Measurements from ENCODE around the gene DNMT3A. TPM values are rescaled to one million over a fixed set of nuclear protein-coding genes. Genes with fewer than 3 reads are reported as not detected.

DNMT3A gene
- total and polyA plus RNA-seq, 2 of the 8 experiments (the other 6 are each of a cell fraction or from before 2014, with no cell fraction given) = 33.6 to 178 TPM

- Histone ChIP-seq H3K4me2 (ENCODE audit: insufficient read depth in 1 of 2, low read depth in 2 of 2, low read length in 2 of 2) (no peak overlapping the region), H3K9me3 (ENCODE audit: insufficient read depth in 2 of 2, low read depth in 1 of 2, low read length in 1 of 2) (no peaks in the 10 kb centered on the region), H3K27me3 (replicated peaks in 1 of 4; ENCODE audit: control insufficient read depth in 3 of 4, extremely low read depth in 1 of 4, insufficient read depth in 3 of 4, low read length in 3 of 4) (peaks cover 0 to 10% (median 8%) of the 10 kb centered on the region in 4 experiments; a peak in 4 of 7 replicates), H4K91ac (replicated peaks; ENCODE audit: insufficient read length, low read length) (no peak overlapping the region), H3K9ac (replicated peaks in 1 of 4; ENCODE audit: extremely low read depth in 1 of 4, low read depth in 3 of 4, low read length in 3 of 4) (no peak overlapping the region), H2BK5ac (ENCODE audit: low read depth, low read length) (no peak overlapping the region), H2AK5ac (ENCODE audit: low read depth, low read length) (no peak overlapping the region), H3K23me2 (ENCODE audit: low read depth, low read length) (no peaks in the 10 kb centered on the region), H3K4me1 (replicated peaks in 1 of 4; ENCODE audit: control insufficient read depth in 3 of 4, insufficient read depth in 4 of 4, low read length in 3 of 4) (peaks cover 0 to 8% (median under 1%) of the 10 kb centered on the region in 4 experiments; a peak in 2 of 7 replicates), H3K23ac (ENCODE audit: insufficient read length) (no peak overlapping the region), H2BK15ac (ENCODE audit: low read length) (no peak overlapping the region), H3K18ac (ENCODE audit: extremely low read depth, low read length) (no peak overlapping the region), H3K36me3 (ENCODE audit: control insufficient read depth in 2 of 4, insufficient read depth in 4 of 4, low read length in 3 of 4) (no peaks in the 10 kb centered on the region), H3K14ac (ENCODE audit: insufficient read length) (no peak overlapping the region), H3K56ac (replicated peaks; ENCODE audit: insufficient read length, low read depth, low read length) (no peak overlapping the region), H2BK20ac (ENCODE audit: low read length) (0 out of 2 replicates have a peak overlapping the region, but pooled peaks have one; percentile 21), H4K5ac (ENCODE audit: insufficient read length, low read depth, low read length) (no peak overlapping the region), H3K79me2 (ENCODE audit: control insufficient read depth in 1 of 2, insufficient read depth in 2 of 2, low read length in 2 of 2) (no peaks in the 10 kb centered on the region), H2BK120ac (replicated peaks; ENCODE audit: low read depth, low read length) (no peak overlapping the region), H4K8ac (ENCODE audit: extremely low read depth, insufficient read depth, low read length) (no peak overlapping the region), H2BK12ac (ENCODE audit: low read depth, low read length) (no peak overlapping the region), H3K79me1 (ENCODE audit: low read depth, low read length) (no peaks in the 10 kb centered on the region), H2AFZ (ENCODE audit: low read length) (no peak overlapping the region), H3K4ac (replicated peaks; ENCODE audit: insufficient read length, low read depth, low read length) (no peak overlapping the region), H4K20me1 (replicated peaks in 1 of 2; ENCODE audit: control insufficient read depth in 1 of 2, insufficient read depth in 2 of 2, low read length in 2 of 2) (no peaks in the 10 kb centered on the region), H3K27ac (ENCODE audit: low read depth, low read length) (no peak overlapping the region), H3K4me3 (ENCODE audit: extremely low read depth in 1 of 4, insufficient read depth in 2 of 4, low read depth in 3 of 4, low read length in 4 of 4) (no peak overlapping the region)
- 77% methylated on average over 4 of the region's 4 CpGs; no CpG with 5 or more reads in 1 of the 2 experiments for WGBS, 2 experiments (ENCODE audit: extremely low coverage in 1 of 2, insufficient coverage in 1 of 2, insufficient read length in 1 of 2, insufficient replicate concordance in 2 of 2, low coverage in 1 of 2, low lambda C conversion rate in 2 of 2, missing lambda C conversion rate in 1 of 2)
- DNase-seq (ENCODE audit: low read depth in 1 of 2, low spot score in 2 of 2) (no peak), FAIRE-seq (no peak)
- POLR2A ChIA-PET (ENCODE audit: partially characterized antibody) = interaction anchor here (1.0 kb wide), 2 partner anchors 10 to 13 kb away, joined by 3 to 4 read pairs; no protein-coding TSS in a partner anchor
- CTCF ChIA-PET (ENCODE audit: partially characterized antibody) = interaction anchor here (1.7 kb wide), 1 partner anchor 26 kb away, joined by 5 read pairs; no protein-coding TSS in a partner anchor
- no peak for TF ChIP-seq CTBP2 (IDR thresholded peaks at IDR 0.05; ENCODE audit: borderline replicate concordance, insufficient read depth, insufficient read length, low read length)
- no peak for TF ChIP-seq TCF12 (IDR thresholded peaks at IDR 0.05; ENCODE audit: low read depth, low read length)
- no peak for TF ChIP-seq SUZ12 (IDR thresholded peaks at IDR 0.05; ENCODE audit: low read length)
- TF ChIP-seq BCL11A (IDR thresholded peaks at IDR 0.05; ENCODE audit: low read depth in 2 of 2, low read length in 2 of 2) = no peak
- no peak for TF ChIP-seq TBP (IDR thresholded peaks at IDR 0.05; ENCODE audit: low read depth, low read length)
- no peak for TF ChIP-seq CREB1 (IDR thresholded peaks at IDR 0.05)
Measured at GRCh38 chr2:25369439-25369838, 27.7 kb upstream of the DNMT3A start.
